GM06990 (cell line): ENCODE measurements around the gene RAB44.

Experiments used
- DNase-seq: peaks from one replicate; pipeline ENCODE4 v3.0.0-alpha.2; 2011; ENCODE audit not compliant: insufficient read length; ENCODE audit errors: extremely low read depth
- H3K27me3 ChIP-seq: replicated peaks from 2 replicates; pipeline ENCODE4 v1.6.0; 2011; ENCODE audit warnings: low read length; ENCODE audit not compliant: control insufficient read depth, insufficient read depth
- H3K36me3 ChIP-seq: 2 replicates; pipeline ENCODE4 v1.5.1; 2011; ENCODE audit warnings: low read length; ENCODE audit not compliant: control insufficient read depth, insufficient read depth
- H3K4me3 ChIP-seq: replicated peaks from 2 replicates; pipeline ENCODE4 v1.5.1; 2011; ENCODE audit warnings: low read depth, mild to moderate bottlenecking, control low read depth, low read length
- CTCF ChIP-seq: IDR thresholded peaks from 2 replicates; pipeline ENCODE4 v1.5.1; 2011; ENCODE audit warnings: low read length, control low read depth, mild to moderate bottlenecking, inconsistent platforms; ENCODE audit not compliant: insufficient read depth, poor library complexity, severe bottlenecking

Gene RAB44

GRCh38 chr6:36699348-36699747 is 1.7 kb downstream of the RAB44 start:
- DNase-seq, result no peak
- H3K4me3 ChIP-seq, result no peak overlapping the region
- TF ChIP-seq CTCF, result no peak

GRCh38 chr6:36700071-36700812 is 2.6 kb downstream of the RAB44 start:
- no peak for DNase-seq
- Histone ChIP-seq H3K27me3 (no peaks in the 10 kb centered on the region), H3K4me3 (no peak overlapping the region), H3K36me3 (no peaks in the 10 kb centered on the region)
- no peak for TF ChIP-seq CTCF

More at GRCh38 chr6:36699348-36699747, 1.7 kb downstream of the RAB44 start:
- no peaks in the 10 kb centered on the region for H3K36me3 ChIP-seq
- no peaks in the 10 kb centered on the region for H3K27me3 ChIP-seq

GRCh38 chr6:36700831-36701230 is 3.2 kb downstream of the RAB44 start:
- Histone ChIP-seq H3K36me3 (no peaks in the 10 kb centered on the region), H3K4me3 (no peak overlapping the region)

GRCh38 chr6:36701401-36701991 is 3.9 kb downstream of the RAB44 start:
- TF ChIP-seq CTCF, result peak; percentile 62
- Histone ChIP-seq H3K27me3 (no peaks in the 10 kb centered on the region), H3K36me3 (no peaks in the 10 kb centered on the region), H3K4me3 (no peak overlapping the region)
- DNase-seq, result no peak

More at GRCh38 chr6:36700831-36701230, 3.2 kb downstream of the RAB44 start:
- no peak for DNase-seq
- no peaks in the 10 kb centered on the region for H3K27me3 ChIP-seq
- TF ChIP-seq CTCF, result no peak

GRCh38 chr6:36702656-36703055 is 5.0 kb downstream of the RAB44 start:
- no peak for DNase-seq
- no peaks in the 10 kb centered on the region for H3K27me3 ChIP-seq
- no peaks in the 10 kb centered on the region for H3K36me3 ChIP-seq
- no peak for TF ChIP-seq CTCF
- no peak overlapping the region for H3K4me3 ChIP-seq
